NCI-H526 (cell line): ENCODE data around the gene RCL1.
A peak's percentile ranks its signal among the peaks of the same experiment; 100 is the strongest.

ENCODE experiments used
- DNase-seq, 2 experiments: peaks; one replicate each; lab custom pipeline; 2025; lab: John Stamatoyannopoulos, UW

The RCL1 gene

DNA sequence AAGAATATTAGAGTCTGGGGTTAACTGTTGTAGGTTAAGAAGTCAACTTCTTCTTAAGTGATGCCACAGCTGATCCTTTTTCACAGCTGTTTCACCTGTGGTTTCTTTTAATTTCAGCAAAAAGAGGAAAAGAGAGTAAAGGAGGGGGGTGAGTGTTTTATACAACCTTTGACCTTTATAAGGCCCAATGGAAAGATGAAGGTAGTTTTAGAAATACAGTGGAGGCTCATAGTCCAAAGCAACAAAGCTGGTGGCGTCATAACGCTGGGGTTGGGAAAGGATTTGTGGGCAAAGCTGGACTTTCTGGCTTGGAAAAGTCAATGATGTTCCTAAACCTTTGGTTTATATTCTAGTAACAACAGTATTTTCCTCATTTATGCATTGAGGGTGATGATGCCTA is 49.5 kb downstream of the RCL1 start:
- DNase-seq: no peak

DNA sequence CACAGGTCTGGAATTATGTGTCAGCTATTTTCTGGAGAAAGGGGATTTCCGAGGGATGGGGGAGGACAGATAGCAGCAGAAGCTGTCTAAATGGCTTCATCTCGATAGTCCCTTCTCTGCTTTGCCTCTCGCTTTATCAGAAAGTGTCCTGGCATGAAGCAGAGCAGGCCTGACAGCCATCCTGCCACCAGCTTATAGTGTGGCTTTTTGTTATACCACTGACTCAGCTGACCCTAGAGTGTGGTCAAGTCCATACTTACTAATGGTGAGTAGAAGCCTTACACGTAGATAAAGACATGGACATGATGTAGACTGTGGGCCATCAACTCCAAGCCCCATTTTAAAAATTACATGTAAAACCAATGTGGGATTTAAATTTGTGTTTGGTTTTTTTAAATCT is 50.0 kb downstream of the RCL1 start:
- DNase-seq: no peak

DNA sequence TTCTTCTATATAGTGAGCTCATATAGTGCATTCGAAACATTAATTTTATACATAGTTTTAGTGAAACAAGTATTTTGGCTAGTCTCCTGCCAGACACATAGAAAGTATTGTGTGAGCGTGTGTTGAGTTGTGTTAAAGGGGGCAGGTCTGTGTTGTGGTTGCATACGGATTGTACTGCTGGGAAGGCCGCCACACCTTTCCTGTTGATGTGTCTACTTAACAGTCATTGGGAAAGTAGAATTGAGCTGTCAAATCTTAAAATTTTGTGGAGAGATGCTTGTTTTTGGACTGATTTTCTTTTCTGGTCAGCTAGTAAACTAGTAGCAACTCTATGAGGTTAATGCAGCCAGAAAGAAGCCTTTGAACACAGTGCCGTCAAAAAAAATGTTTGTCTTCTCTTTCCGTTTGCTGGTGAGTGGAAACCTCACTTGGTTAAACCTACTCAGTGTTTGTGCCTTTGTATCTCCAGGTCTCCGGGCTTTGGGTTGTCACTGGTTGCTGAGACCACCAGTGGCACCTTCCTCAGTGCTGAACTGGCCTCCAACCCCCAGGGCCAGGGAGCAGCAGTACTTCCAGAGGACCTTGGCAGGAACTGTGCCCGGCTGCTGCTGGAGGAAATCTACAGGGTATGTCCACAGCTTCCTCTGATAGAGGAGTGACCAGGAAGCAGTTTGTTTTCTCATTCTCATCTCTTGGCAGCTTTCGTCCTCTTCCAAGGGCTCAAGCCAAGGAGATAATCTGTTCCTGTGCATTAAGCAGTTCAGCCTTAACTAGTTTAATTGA is 51.5 kb downstream of the RCL1 start:
- no peak for DNase-seq

DNA sequence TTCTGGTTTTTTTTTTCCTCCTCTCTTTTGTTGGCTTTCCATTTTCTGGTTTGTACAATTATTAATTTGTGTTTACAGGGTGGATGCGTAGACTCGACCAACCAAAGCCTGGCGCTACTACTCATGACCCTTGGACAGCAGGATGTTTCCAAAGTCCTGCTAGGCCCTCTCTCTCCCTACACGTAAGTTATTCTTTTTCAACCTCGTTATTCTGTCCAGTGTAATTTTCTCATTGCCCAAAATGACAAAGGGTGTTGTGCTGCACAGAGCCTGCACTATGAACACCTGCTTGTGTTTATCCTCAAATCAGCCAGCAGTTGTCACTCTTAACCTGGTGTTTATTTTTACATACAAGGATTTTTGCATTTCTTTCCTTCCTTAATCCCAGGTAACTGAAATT is 56.6 kb downstream of the RCL1 start:
- peak in 1 of 2 experiments; percentile 21 for DNase-seq

DNA sequence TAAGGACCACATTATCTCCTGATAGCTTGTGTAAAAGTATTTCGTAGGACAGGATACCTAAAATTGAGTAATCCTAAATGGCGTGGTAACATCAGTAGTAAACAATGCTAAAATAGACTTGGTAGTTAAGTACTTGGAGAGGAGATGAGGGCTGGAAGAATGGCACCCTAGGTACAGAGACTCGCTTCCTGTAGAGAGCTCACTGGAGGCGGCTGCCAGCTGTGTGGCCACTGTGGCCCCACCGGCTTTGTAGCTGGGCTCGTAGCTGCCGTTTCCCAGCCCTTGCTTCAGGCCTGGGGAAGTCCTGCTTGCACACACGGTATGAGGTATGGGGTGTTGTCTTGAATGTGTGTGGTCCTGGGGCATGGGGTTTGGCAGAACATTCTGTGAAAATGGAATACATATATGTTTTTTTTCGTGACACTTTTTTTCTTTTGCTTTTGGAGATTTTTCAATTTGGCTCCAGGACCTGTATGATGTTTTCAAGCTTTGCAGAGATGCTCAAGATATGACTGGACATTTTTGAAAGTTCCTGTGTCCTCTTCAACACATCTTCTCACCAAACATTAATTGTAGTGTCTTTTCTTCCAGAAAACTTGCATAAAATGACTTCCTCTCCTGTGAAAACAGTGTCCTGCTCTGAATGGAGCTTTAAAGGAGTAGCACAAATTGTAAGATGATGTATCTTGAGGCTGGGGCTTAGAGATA is 58.0 kb downstream of the RCL1 start:
- no peak for DNase-seq

DNA sequence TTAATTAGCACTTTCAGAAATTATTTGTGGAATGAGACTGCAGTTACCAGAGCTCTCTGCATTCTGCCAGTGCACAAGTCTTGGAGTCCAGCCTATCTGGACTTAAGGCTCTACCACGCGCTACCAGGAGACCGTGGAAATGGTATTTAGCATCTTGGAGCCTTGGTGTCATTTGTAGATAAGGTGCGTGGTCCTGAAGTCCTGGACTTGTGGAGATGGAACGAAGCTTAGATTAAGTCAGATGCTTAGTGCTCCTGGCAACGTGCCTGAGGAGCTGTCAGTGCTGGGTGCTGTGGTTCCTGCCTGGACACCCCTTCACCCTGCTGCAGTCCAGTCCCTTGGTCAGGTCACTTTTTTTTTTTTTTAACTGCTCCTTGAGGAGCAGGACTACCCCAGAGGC is 59.7 kb downstream of the RCL1 start:
- DNase-seq: no peak

DNA sequence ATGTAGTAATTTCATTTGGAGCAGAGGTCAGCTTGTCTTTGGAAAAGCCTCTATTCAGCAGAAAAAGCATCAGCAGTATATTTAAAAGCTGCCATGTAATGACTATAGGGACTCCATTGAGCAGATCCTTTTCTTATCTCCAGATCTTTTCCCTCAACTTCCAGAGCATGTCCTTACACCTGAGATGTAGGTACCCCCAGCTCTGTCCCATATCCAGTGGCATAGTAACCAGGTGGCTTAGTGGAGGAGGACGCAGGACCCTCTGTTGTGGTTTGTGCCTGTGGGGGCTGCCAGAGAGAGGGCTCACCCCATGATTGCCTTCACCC is 61.5 kb downstream of the RCL1 start:
- no peak for DNase-seq

DNA sequence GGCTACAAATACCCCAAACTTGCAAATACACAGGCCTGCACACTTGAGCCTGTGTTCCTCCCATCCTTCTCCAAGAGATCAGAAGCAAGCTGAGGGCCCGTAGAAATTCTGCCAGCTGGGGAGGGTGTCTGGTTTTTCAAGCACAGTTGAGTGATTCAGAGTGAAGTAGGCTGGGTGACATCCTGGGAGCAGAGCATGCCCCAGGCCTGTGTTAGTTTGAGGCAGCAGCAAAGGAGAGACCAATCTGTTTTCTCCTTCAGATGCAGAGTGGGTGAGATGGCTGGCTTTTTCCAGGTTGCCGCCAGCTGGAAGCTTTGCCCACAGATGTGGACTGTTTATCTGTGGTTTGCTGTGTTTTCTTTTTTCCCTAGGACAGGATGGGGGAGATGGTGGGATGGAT is 63.1 kb downstream of the RCL1 start:
- DNase-seq: no peak

DNA sequence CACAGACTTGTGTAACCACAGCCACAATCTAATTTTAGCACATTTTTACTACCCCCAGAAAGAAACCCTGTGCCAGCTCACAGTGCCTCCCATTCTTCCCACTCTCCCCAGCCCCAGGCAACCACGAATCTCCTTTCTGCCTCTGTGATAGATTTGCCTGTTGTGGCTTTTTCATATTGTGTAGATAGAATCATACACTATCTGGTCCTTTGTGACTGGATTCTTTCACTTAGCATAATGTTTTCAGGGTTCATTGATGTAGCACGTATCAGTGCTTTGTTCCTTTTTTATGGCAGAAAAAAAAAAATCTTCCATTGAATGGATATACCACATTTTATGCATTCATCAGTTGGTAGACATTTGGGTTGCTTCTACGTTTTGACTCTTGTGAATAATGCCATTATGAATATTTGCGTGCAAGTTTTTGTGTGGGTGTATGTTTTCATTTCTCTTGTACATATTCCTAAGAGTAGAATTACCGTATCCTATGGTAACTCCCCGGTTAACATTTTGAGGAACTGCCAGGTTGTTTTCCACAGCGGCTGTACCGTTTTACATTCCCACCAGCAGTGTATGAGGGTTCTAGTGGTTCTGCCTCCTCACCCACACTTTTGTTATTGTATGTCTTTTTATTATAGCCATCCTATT is 64.5 kb downstream of the RCL1 start:
- no peak for DNase-seq

DNA sequence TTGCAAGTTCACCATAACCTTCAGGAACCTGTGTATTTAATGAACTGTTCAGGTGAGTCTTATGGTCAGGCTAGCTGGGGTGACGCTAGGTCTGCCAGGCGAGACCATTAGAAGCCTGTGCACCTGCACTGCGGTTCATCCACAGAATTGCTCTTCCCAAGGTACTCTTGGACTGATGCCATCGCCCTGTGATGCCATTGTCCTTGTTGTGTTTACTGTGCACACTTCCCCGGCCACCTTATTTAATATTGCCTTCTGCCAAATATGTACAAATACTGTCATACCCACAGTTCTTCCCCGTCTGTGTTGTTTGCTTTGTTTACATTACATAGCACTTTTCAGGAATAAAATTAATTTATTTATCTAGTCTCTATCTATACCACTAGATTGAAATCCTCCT is 66.3 kb downstream of the RCL1 start:
- DNase-seq: no peak

DNA sequence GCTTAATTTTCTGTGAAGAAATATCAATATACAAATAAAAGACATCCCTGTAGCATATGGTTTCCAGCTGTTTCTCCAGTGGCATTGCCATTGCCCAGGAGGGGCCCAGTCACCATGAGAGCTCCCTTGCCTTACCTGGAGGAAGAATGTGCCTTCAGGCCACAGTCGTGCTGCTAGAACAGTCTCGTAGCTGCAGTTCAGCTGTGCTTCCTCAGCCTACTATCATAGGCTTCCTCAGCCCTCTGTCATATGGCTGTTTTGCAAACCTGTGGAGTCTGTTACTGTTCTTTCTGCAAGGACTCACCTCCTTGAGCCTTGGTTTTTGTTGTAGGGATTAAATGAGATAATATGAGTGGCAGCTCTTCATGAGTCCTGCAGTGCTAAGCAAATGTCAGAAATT is 67.6 kb downstream of the RCL1 start:
- DNase-seq: no peak

DNA sequence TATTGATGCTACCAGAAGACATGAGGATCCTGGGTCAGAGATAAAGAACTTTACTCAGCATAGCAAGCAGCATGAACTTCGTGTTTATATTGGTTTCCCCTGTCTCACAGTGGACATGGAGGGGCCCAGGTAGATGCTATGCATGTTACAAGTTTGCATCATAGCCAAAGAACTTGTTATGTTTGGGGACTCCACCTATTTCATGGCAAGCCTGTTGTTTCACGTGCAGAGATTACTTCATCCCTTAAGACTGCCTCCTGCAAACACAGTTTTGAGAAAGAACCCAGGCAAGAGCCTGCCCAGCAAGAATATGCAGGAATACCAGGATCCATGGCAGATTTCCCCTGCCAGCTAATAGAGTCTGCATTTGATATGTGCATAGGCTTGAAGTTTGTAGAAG is 68.4 kb downstream of the RCL1 start:
- no peak for DNase-seq

DNA sequence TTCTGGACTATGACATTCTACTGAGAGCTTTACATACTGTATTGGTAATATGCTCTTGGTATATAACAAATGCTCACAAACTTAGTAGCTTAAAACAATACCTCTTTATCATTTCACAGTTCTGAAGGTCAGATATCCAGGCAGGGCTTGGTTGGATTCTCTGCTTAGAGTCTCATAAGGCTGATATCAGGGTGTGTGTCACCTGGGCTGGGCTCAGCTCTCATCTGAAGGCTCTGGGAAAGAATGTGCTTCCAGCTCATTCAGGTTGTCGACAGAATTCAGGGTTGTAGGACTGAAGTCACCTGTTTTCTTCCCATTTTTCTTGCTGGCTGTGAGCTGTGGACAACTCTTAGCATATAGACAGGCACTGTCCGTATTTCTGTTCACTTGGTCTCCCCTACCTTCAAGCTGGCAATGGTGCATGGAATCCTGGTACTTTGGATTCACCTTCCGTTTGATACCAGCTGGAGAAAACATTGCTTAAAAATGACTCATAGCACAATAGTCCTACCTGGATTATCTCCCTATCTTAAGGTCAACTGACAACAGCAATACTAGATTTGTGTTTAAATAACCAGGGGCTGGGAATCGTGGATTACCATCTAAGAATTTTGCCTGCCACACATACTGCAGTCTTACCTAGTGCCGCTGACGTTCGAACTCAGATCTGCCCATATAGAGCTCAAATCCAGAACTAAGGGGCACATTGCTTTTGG is 69.2 kb downstream of the RCL1 start:
- DNase-seq: no peak

DNA sequence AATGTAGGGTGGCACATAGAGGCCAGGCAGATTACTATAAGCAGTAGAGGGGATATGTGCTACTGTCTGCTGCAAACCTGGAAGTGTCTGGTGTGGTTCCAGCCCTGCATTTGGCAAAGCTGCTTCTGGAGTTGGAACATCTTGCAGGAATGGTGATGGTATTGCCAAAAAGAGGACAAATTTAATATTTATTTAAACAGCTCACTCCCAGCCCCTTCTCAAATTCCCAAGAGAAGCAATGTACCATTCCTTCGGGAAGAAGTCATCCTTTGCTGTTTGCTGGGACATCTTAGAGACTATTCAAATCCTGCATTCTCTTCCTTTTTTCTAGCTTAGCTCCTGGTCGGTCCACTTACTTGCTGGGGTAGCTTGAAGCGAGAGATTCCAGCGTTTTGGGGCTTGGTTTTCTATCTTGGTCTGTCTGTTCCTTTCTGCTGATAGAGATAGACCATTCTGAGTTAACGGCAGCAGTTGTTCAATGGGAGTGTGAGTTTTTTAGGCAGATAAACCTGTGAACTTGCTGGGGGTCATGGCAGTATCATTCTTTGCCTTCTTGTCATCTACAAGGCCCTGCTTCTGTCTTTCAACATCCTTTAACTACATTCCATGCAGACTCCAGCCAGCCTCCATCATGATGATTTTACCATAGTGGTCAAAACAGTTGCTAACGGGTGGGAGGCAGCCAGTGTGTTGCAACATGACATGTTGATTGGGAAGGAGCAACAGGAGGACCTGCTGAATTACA is 69.9 kb downstream of the RCL1 start:
- no peak for DNase-seq

DNA sequence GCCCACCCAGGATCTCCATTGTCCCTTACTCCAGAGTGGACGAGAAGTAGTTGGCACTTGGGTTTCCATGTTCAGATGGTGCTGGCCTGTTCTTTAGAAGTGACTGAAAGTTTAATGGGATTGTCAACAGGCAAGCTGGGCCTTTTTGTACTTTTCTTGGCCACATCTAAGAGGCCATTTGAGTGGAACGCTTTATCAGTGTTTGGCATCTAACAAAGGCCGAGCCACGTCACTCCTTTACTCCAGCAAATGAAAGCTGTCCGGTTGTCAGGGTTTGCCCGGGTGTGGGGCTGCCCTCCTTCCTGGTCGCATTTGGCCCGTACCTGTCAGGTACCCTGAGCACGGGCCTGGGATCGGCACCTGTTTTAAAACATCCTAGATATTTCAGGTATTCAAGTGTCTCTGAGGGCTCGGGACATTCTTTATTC is 71.5 kb downstream of the RCL1 start:
- no peak for DNase-seq

DNA sequence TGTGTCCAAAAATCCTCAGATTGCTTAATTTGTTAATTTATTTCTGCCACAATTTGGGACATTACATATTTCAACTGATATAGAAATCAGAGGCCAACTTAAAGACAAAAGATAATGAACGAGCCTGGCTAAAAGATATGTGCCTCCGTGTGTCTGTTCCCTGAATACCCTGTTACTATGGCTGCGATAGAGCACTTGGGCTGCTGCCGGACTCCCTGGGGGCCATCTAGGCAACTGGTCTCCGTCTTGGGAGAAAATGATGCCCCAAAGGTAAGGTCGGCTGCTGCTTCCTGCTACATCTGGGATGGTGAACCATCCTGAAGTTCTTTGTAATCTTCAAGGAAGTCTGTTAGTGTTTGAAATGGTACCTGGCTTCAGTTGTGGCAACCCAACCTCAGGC is 72.0 kb downstream of the RCL1 start:
- no peak for DNase-seq

DNA sequence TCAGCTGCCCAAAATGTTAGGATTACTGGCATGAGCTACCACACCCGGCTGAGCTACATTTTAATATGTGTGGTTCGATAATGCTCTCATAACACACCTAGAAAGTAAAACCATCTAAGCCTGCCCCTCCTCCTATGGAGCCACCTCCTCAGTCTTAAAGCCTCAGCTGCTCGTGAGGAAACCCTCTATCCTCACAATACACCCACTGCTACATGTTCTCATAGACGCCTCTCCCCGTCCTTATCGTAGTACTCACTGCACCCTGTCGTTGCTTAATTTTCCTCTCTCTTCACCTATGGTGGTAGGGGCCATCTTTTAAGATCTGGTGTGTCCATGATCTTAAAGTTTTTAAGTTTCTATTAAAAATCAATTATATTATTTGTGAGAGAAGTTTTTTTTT is 72.9 kb downstream of the RCL1 start:
- DNase-seq: no peak

DNA sequence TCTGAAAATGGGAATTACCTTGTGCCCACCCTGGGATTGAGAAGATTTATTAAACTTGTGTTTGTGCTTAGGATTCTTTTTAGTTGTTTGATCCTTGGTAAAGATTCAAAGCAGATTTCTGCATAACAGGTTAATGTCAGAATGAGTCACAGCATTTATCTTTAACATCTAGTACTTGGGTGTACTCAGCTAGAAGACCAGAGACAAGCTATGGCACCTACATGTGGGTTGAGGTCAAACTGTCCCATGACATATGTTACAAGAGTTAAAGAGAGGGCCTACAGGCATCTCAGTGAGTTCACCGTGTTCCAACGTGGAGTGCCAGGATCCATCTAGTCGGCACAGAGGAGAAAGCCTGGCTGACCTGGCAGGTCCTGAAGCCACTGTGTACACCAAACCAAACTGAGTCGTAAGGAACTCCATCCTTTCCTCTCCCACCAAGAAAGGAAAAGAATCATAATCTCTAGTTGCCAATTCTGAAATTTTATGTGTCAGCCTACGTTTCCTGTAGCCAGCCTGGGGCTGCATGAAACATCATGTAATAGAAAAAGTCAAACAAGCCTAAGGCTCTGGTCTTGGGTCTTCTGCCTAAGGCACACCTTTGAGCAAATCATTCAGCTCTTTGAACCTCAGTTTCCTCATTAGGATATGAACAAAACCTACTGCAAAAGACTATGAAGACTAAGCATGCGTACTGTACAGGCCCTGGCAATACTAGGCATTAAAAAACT is 73.7 kb downstream of the RCL1 start:
- no peak for DNase-seq

DNA sequence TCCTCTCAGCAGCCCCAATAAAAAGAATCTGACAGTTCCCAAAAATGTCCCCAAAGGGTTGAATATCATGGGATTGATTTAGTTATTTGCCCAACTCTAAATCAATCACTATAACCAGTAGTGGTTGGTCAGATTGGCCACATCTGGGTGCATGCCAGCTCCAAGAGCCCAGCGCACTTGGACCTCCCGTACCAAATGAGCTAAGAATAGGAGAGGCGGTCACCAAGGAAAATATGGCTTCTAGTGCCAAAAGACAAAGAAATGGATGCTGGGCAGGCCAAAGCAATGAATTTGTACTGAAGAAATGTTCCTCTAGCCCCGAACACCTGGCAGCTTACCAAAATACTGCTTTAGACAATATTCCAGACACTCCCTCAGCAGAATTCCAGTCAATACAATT is 80.3 kb downstream of the RCL1 start:
- no peak for DNase-seq

DNA sequence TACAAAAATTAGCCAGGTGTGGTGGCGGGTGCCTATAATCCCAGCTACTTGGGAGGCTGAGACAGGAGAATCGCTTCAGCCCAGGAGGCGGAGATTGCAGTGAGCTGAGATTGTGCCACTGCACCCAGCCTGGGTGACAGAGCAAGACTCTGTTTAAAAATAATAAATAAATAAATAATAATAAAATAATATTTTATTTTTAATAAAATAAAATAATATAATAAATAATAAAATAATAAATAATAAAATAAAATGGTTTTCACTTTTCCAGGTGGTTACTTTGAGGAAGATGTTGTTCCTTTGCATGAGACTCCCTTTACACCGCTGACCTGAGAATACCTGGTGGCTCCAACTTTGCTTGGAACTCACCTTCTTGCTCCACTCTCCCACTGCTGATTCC is 82.8 kb downstream of the RCL1 start:
- no peak for DNase-seq

DNA sequence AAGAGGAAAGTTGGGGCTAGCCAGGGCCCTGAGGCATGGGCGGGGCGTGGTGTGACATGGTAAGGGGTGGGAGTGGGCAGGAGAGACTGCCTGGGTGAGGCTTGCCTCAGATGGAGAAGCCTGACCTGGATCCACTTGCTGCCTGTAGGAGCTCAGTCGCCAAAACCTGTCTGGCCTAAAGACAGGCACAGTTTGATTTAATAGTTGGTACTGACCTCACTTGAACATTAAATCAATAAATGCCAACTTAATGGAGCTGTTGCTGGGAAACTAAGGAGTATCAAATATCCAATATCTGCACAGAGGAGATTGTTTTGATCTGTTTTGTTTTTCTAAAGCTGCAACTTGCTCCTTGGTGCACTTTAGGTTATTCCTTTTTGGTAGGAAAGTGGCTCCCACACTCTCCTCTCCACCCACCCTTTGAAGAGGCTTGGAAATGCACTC is 86.4 kb downstream of the RCL1 start:
- DNase-seq: no peak
